SK-N-SH treated with all-trans-retinoic acid at 6 μM for 48 hours (cell line): ENCODE data around the gene HPGD.

ENCODE experiments used
- ARNTL ChIP-seq: fragments of 450-650 bp; formaldehyde crosslinking; IDR thresholded peaks from 2 replicates; pipeline ENCODE4 v1.5.0; 2020; ENCODE audit warnings: low read depth, mild to moderate bottlenecking, moderate library complexity, borderline replicate concordance
- BACH2 ChIP-seq: fragments of 250-450 bp; sonication (Bioruptor Pico); IDR thresholded peaks from 2 replicates; pipeline ENCODE4 v1.9.0; 2021; ENCODE audit warnings: mild to moderate bottlenecking, borderline replicate concordance
- CREB5 ChIP-seq: fragments of 250-450 bp; sonication (Bioruptor Pico); IDR thresholded peaks from 2 replicates; pipeline ENCODE4 v1.5.1; 2020; ENCODE audit warnings: low read depth, mild to moderate bottlenecking, moderate library complexity
- ESRRG ChIP-seq: fragments of 250-450 bp; sonication (Bioruptor Pico); IDR thresholded peaks from 2 replicates; pipeline ENCODE4 v1.6.1; 2021; ENCODE audit warnings: mild to moderate bottlenecking
- ISL1 ChIP-seq: fragments of 250-450 bp; sonication (Bioruptor Pico); IDR thresholded peaks from 2 replicates; pipeline ENCODE4 v2.1.2; 2022; ENCODE audit warnings: mild to moderate bottlenecking, moderate library complexity
- PATZ1 ChIP-seq: fragments of 250-450 bp; sonication (Bioruptor Pico); IDR thresholded peaks from 2 replicates; pipeline ENCODE4 v1.8.0; 2020; ENCODE audit warnings: mild to moderate bottlenecking, moderate library complexity, borderline replicate concordance
- RARB ChIP-seq: fragments of 250-450 bp; sonication (Bioruptor Pico); IDR thresholded peaks from 2 replicates; pipeline ENCODE4 v1.8.0; 2021; ENCODE audit warnings: mild to moderate bottlenecking, moderate library complexity
- TCF4 ChIP-seq: fragments of 250-450 bp; sonication (Bioruptor Pico); IDR thresholded peaks from 2 replicates; pipeline ENCODE4 v1.8.0; 2021; ENCODE audit warnings: mild to moderate bottlenecking, moderate library complexity, borderline replicate concordance
- TSHZ2 ChIP-seq: fragments of 250-450 bp; sonication (Bioruptor Pico); IDR thresholded peaks from 2 replicates; pipeline ENCODE4 v1.5.0; 2020; ENCODE audit warnings: mild to moderate bottlenecking, moderate library complexity
- ZFP3 ChIP-seq: fragments of 250-450 bp; sonication (Bioruptor Pico); IDR thresholded peaks from 2 replicates; pipeline ENCODE4 v1.5.0; 2020; ENCODE audit warnings: mild to moderate bottlenecking, moderate library complexity
- ZFP30 ChIP-seq: fragments of 450-650 bp; formaldehyde crosslinking; IDR thresholded peaks from 2 replicates; pipeline ENCODE4 v1.5.0; 2022; ENCODE audit warnings: mild to moderate bottlenecking, moderate library complexity
- ZNF565 ChIP-seq: fragments of 450-650 bp; formaldehyde crosslinking; conservative IDR thresholded peaks from 2 replicates; pipeline ENCODE4 v1.5.0; 2020; ENCODE audit warnings: low read depth, mild to moderate bottlenecking, moderate library complexity
- ZNF70 ChIP-seq: fragments of 450-650 bp; formaldehyde crosslinking; IDR thresholded peaks from 2 replicates; pipeline ENCODE4 v1.5.0; 2020; ENCODE audit warnings: mild to moderate bottlenecking, moderate library complexity
- ZNF8 ChIP-seq: fragments of 450-650 bp; formaldehyde crosslinking; IDR thresholded peaks from 2 replicates; pipeline ENCODE4 v1.5.0; 2020; ENCODE audit warnings: mild to moderate bottlenecking, moderate library complexity

- no peak for TF ChIP-seq ZFP30 (CRISPR knock-in tag)
- TF ChIP-seq ZNF8 (CRISPR knock-in tag) = no peak
- no peak for TF ChIP-seq PATZ1 (CRISPR knock-in tag)
- TF ChIP-seq ISL1 = no peak
- TF ChIP-seq RARB = no peak
- TF ChIP-seq CREB5 = no peak
- no peak for TF ChIP-seq ESRRG (CRISPR knock-in tag)
- no peak for TF ChIP-seq ZFP3 (CRISPR knock-in tag)
- no peak for TF ChIP-seq ZNF70 (CRISPR knock-in tag)
- no peak for TF ChIP-seq TCF4 (CRISPR knock-in tag)
- TF ChIP-seq ZNF565 = no peak
- TF ChIP-seq ARNTL = no peak
- TF ChIP-seq TSHZ2 (CRISPR knock-in tag) = no peak
- no peak for TF ChIP-seq BACH2 (CRISPR knock-in tag)
Observed at GRCh38 chr4:174495626-174496025, 26.7 kb downstream of the HPGD start.
